ENCODE measurements around the gene TLL1. TPM values are rescaled to one million over a fixed set of nuclear protein-coding genes. Genes with fewer than 3 reads are reported as not detected.

Gene TLL1
- total RNA-seq (2021) (13.1 and 14.3 TPM in 2 replicates), Bru-seq, nascent RNA (percentile 73 among the genes with signal in this experiment), BruChase-seq, experiment 1, labeled RNA remaining after a 2-hour chase (percentile 68 among the genes with signal in this experiment), BruChase-seq, experiment 2, labeled RNA remaining after a 6-hour chase (percentile 58 among the genes with signal in this experiment)
- long read RNA-seq, full-length matches to known transcripts, result 4 of 24 reads
- long read RNA-seq, partial matches to known transcripts, result 15 of 24 reads
- long read RNA-seq, other reads (novel, unspliced or antisense), result 5 of 24 reads

- BruUV-seq (replicated peaks), result TSS peak; percentile 46
- ChIA-PET POLR2A (ENCODE audit: low non-redundant PET) (no interaction called here), CTCF (no interaction called here)
- Histone ChIP-seq H3K27me3 (replicated peaks; ENCODE audit: insufficient read depth, low read depth, low read length, poor library complexity) (peaks cover 52% of the 10 kb centered on the region), H3K9me3 (ENCODE audit: low read depth, low read length, poor library complexity, severe bottlenecking) (no peaks in the 10 kb centered on the region), H3K36me3 (ENCODE audit: insufficient read depth, low read length, poor library complexity, severe bottlenecking) (no peaks in the 10 kb centered on the region), H3K4me3 (ENCODE audit: low read depth, low read length, poor library complexity, severe bottlenecking) (peak within 1 kb of the TSS; percentile 61), H3K4me1 (ENCODE audit: insufficient read depth, low read length, poor library complexity, severe bottlenecking) (peaks cover 9% of the 10 kb centered on the region), H3K27ac (ENCODE audit: low read depth, low read length, poor library complexity, severe bottlenecking) (peak within 1 kb of the TSS; percentile 43)
- peak; percentile 49 for DNase-seq (ENCODE audit: low spot score)
- peak; percentile 2 for TF ChIP-seq EZH2 (IDR thresholded peaks at IDR 0.05; ENCODE audit: borderline replicate concordance, low read depth, low read length, poor library complexity, severe bottlenecking)
- TF ChIP-seq, protein P1, sequence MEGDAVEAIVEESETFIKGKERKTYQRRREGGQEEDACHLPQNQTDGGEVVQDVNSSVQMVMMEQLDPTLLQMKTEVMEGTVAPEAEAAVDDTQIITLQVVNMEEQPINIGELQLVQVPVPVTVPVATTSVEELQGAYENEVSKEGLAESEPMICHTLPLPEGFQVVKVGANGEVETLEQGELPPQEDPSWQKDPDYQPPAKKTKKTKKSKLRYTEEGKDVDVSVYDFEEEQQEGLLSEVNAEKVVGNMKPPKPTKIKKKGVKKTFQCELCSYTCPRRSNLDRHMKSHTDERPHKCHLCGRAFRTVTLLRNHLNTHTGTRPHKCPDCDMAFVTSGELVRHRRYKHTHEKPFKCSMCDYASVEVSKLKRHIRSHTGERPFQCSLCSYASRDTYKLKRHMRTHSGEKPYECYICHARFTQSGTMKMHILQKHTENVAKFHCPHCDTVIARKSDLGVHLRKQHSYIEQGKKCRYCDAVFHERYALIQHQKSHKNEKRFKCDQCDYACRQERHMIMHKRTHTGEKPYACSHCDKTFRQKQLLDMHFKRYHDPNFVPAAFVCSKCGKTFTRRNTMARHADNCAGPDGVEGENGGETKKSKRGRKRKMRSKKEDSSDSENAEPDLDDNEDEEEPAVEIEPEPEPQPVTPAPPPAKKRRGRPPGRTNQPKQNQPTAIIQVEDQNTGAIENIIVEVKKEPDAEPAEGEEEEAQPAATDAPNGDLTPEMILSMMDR (conservative IDR thresholded peaks at IDR 0.05; ENCODE audit: low read depth, low read length), result no peak
- intact Hi-C loops (cut with micrococcal nuclease; ENCODE audit: unreplicated experiment), result loop anchor here (5.0 kb wide), 2 partner anchors 220 to 275 kb away; no protein-coding TSS in a partner anchor
Observed at GRCh38 chr4:165872461-165873297, at the start of gene TLL1. TLL1 (plus strand) TSS chr4:165873237; CDS start chr4:165873905, 668 bp downstream.

GRCh38 chr4:165826166-165826565, 46.9 kb upstream of the TLL1 start:
- BruUV-seq (replicated peaks), result no TSS peak
- intact Hi-C loops (cut with micrococcal nuclease; ENCODE audit: unreplicated experiment), result no loop called here
- Histone ChIP-seq H3K4me3 (ENCODE audit: low read depth, low read length, poor library complexity, severe bottlenecking) (no peak overlapping the region), H3K27ac (ENCODE audit: low read depth, low read length, poor library complexity, severe bottlenecking) (no peak overlapping the region), H3K9me3 (ENCODE audit: low read depth, low read length, poor library complexity, severe bottlenecking) (no peaks in the 10 kb centered on the region), H3K36me3 (ENCODE audit: insufficient read depth, low read length, poor library complexity, severe bottlenecking) (no peaks in the 10 kb centered on the region), H3K27me3 (replicated peaks; ENCODE audit: insufficient read depth, low read depth, low read length, poor library complexity) (no peaks in the 10 kb centered on the region), H3K4me1 (ENCODE audit: insufficient read depth, low read length, poor library complexity, severe bottlenecking) (peaks cover 5% of the 10 kb centered on the region)
- ChIA-PET POLR2A (ENCODE audit: low non-redundant PET) (no interaction called here), CTCF (no interaction called here)
- TF ChIP-seq EZH2 (IDR thresholded peaks at IDR 0.05; ENCODE audit: borderline replicate concordance, low read depth, low read length, poor library complexity, severe bottlenecking), result no peak
- TF ChIP-seq, protein P1 (conservative IDR thresholded peaks at IDR 0.05; ENCODE audit: low read depth, low read length), result no peak
- no peak for DNase-seq (ENCODE audit: low spot score)

GRCh38 chr4:165827018-165827417, 46.0 kb upstream of the TLL1 start:
- intact Hi-C loops (cut with micrococcal nuclease; ENCODE audit: unreplicated experiment), result no loop called here
- H3K4me3 ChIP-seq (ENCODE audit: low read depth, low read length, poor library complexity, severe bottlenecking), result no peak overlapping the region
- TF ChIP-seq, protein P1 (conservative IDR thresholded peaks at IDR 0.05; ENCODE audit: low read depth, low read length), result no peak
- no peak for TF ChIP-seq EZH2 (IDR thresholded peaks at IDR 0.05; ENCODE audit: borderline replicate concordance, low read depth, low read length, poor library complexity, severe bottlenecking)
- no peaks in the 10 kb centered on the region for H3K36me3 ChIP-seq (ENCODE audit: insufficient read depth, low read length, poor library complexity, severe bottlenecking)
- H3K4me1 ChIP-seq (ENCODE audit: insufficient read depth, low read length, poor library complexity, severe bottlenecking), result peaks cover 5% of the 10 kb centered on the region
- H3K27me3 ChIP-seq (replicated peaks; ENCODE audit: insufficient read depth, low read depth, low read length, poor library complexity), result no peaks in the 10 kb centered on the region
- ChIA-PET CTCF (no interaction called here), POLR2A (ENCODE audit: low non-redundant PET) (no interaction called here)
- no TSS peak for BruUV-seq (replicated peaks)
- H3K27ac ChIP-seq (ENCODE audit: low read depth, low read length, poor library complexity, severe bottlenecking), result no peak overlapping the region
- no peaks in the 10 kb centered on the region for H3K9me3 ChIP-seq (ENCODE audit: low read depth, low read length, poor library complexity, severe bottlenecking)
- DNase-seq (ENCODE audit: low spot score), result no peak
